ENCODE results near the gene STX12.

The STX12 gene

DNA sequence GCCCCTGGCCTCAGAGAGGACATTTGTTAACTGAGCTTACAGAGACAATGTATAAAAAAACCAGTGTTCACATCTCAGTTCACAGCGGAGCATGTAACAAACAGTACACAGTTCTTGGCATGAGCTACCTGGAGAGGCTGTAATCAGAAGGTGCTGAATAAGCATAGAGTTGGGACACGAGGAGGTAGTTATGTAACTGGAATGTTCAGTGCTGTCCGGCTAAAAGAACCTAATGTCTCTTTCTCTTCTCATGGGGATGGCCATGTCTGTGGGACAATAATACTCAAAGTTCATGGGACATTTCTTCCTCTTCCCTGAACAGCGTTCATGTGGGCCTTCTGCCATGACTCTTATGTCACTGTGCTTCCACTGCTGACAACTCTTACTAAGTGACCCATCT is 17.2 kb upstream of the STX12 start:
- Histone ChIP-seq H3K4me1 (ENCODE audit: control insufficient read depth in 1 of 2, insufficient read depth in 2 of 2, low read length in 2 of 2) (no peaks in the 10 kb centered on the region), H2BK12ac (ENCODE audit: low read length) (no peak overlapping the region), H3K9ac (ENCODE audit: low read length) (no peak overlapping the region), H3K79me2 (ENCODE audit: control insufficient read depth, insufficient read depth, low read length, poor library complexity) (no peaks in the 10 kb centered on the region), H3K79me1 (ENCODE audit: low read length) (no peaks in the 10 kb centered on the region), H3K18ac (ENCODE audit: low read length) (no peak overlapping the region), H4K12ac (ENCODE audit: low read depth, low read length) (no peak overlapping the region), H3K36me3 (ENCODE audit: control insufficient read depth in 1 of 2, insufficient read depth in 2 of 2, low read length in 2 of 2) (peaks cover 11 to 26% of the 10 kb centered on the region in 2 experiments), H4K8ac (ENCODE audit: low read depth, low read length) (no peak overlapping the region), H3K9me3 (ENCODE audit: insufficient read depth, low read depth, low read length) (no peaks in the 10 kb centered on the region), H3K4me2 (ENCODE audit: low read length) (no peak overlapping the region), H3K27ac (ENCODE audit: low read depth, low read length) (no peak overlapping the region), H3K14ac (ENCODE audit: low read length) (no peak overlapping the region), H3K4me3 (ENCODE audit: low read depth, low read length) (no peak overlapping the region), H4K91ac (ENCODE audit: low read depth, low read length) (no peak overlapping the region), H3K4ac (ENCODE audit: low read depth, low read length) (no peak overlapping the region), H3K27me3 (ENCODE audit: insufficient read depth, low read length) (no peaks in the 10 kb centered on the region), H2AFZ (ENCODE audit: insufficient read depth, low read length, poor library complexity) (no peak overlapping the region), H2BK120ac (ENCODE audit: insufficient read depth, low read length, poor library complexity) (no peak overlapping the region), H2BK5ac (ENCODE audit: low read depth, low read length, poor library complexity) (no peak overlapping the region), H2AK5ac (ENCODE audit: low read length) (no peak overlapping the region), H3K23ac (ENCODE audit: low read length) (no peak overlapping the region)
- no peak for DNase-seq
- no CpG with 5 or more reads among the region's 4 CpGs for WGBS (ENCODE audit: extremely low coverage, insufficient coverage, insufficient read length)

DNA sequence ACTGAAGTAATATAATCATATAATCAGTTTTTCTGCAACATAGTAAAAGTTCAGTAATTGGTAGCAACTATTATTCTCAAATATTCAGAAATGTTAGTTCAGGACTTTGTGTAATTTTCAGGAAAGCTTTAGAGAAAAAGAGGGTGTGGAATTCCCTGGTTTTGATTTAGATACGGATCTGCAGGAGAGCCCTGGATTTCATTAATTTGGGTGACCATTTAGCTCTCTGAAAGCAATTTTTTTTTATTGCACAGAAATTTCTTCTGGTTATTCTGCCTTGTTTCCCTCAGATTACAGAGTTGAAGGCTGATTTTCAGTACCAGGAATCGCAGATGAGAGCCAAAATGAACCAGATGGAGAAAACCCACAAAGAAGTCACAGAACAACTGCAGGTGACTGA is 13.8 kb upstream of the STX12 start:
- no peak overlapping the region for H3K4me2 ChIP-seq (ENCODE audit: low read length)
- no peak overlapping the region for H3K4ac ChIP-seq (ENCODE audit: low read depth, low read length)
- no peak overlapping the region for H2AFZ ChIP-seq (ENCODE audit: insufficient read depth, low read length, poor library complexity)
- no peaks in the 10 kb centered on the region for H3K79me2 ChIP-seq (ENCODE audit: control insufficient read depth, insufficient read depth, low read length, poor library complexity)
- DNase-seq: no peak
- H3K14ac ChIP-seq (ENCODE audit: low read length): no peak overlapping the region
- no peak overlapping the region for H2AK5ac ChIP-seq (ENCODE audit: low read length)
- H4K91ac ChIP-seq (ENCODE audit: low read depth, low read length): no peak overlapping the region
- no peaks in the 10 kb centered on the region for H3K27me3 ChIP-seq (ENCODE audit: insufficient read depth, low read length)
- H3K27ac ChIP-seq (ENCODE audit: low read depth, low read length): no peak overlapping the region
- H2BK12ac ChIP-seq (ENCODE audit: low read length): no peak overlapping the region
- H3K4me1 ChIP-seq (ENCODE audit: control insufficient read depth in 1 of 2, insufficient read depth in 2 of 2, low read length in 2 of 2): no peaks in the 10 kb centered on the region
- no peaks in the 10 kb centered on the region for H3K9me3 ChIP-seq (ENCODE audit: insufficient read depth, low read depth, low read length)
- H2BK120ac ChIP-seq (ENCODE audit: insufficient read depth, low read length, poor library complexity): no peak overlapping the region
- no peaks in the 10 kb centered on the region for H3K79me1 ChIP-seq (ENCODE audit: low read length)
- H4K12ac ChIP-seq (ENCODE audit: low read depth, low read length): no peak overlapping the region
- no CpG with 5 or more reads among the region's 2 CpGs for WGBS (ENCODE audit: extremely low coverage, insufficient coverage, insufficient read length)
- H3K23ac ChIP-seq (ENCODE audit: low read length): no peak overlapping the region
- H3K9ac ChIP-seq (ENCODE audit: low read length): no peak overlapping the region
- no peak overlapping the region for H2BK5ac ChIP-seq (ENCODE audit: low read depth, low read length, poor library complexity)
- no peak overlapping the region for H4K8ac ChIP-seq (ENCODE audit: low read depth, low read length)
- H3K36me3 ChIP-seq (ENCODE audit: control insufficient read depth in 1 of 2, insufficient read depth in 2 of 2, low read length in 2 of 2): peaks cover 10 to 30% of the 10 kb centered on the region in 2 experiments
- no peak overlapping the region for H3K18ac ChIP-seq (ENCODE audit: low read length)
- no peak overlapping the region for H3K4me3 ChIP-seq (ENCODE audit: low read depth, low read length)

- no peak overlapping the region for H4K12ac ChIP-seq (ENCODE audit: low read depth, low read length)
- no peak overlapping the region for H2AFZ ChIP-seq (ENCODE audit: insufficient read depth, low read length, poor library complexity)
- H2AK5ac ChIP-seq (ENCODE audit: low read length): no peak overlapping the region
- H3K79me2 ChIP-seq (ENCODE audit: control insufficient read depth, insufficient read depth, low read length, poor library complexity): no peaks in the 10 kb centered on the region
- peaks cover 10 to 25% of the 10 kb centered on the region in 2 experiments for H3K36me3 ChIP-seq (ENCODE audit: control insufficient read depth in 1 of 2, insufficient read depth in 2 of 2, low read length in 2 of 2)
- H3K27me3 ChIP-seq (ENCODE audit: insufficient read depth, low read length): no peaks in the 10 kb centered on the region
- no peak overlapping the region for H2BK120ac ChIP-seq (ENCODE audit: insufficient read depth, low read length, poor library complexity)
- no peaks in the 10 kb centered on the region for H3K79me1 ChIP-seq (ENCODE audit: low read length)
- no peak overlapping the region for H3K27ac ChIP-seq (ENCODE audit: low read depth, low read length)
- H3K9ac ChIP-seq (ENCODE audit: low read length): no peak overlapping the region
- H4K8ac ChIP-seq (ENCODE audit: low read depth, low read length): no peak overlapping the region
- no peak overlapping the region for H3K14ac ChIP-seq (ENCODE audit: low read length)
- H2BK5ac ChIP-seq (ENCODE audit: low read depth, low read length, poor library complexity): no peak overlapping the region
- WGBS (ENCODE audit: extremely low coverage, insufficient coverage, insufficient read length): no CpG with 5 or more reads among the region's 3 CpGs
- no peaks in the 10 kb centered on the region for H3K9me3 ChIP-seq (ENCODE audit: insufficient read depth, low read depth, low read length)
- H4K91ac ChIP-seq (ENCODE audit: low read depth, low read length): no peak overlapping the region
- no peaks in the 10 kb centered on the region for H3K4me1 ChIP-seq (ENCODE audit: control insufficient read depth in 1 of 2, insufficient read depth in 2 of 2, low read length in 2 of 2)
- no peak overlapping the region for H3K4me2 ChIP-seq (ENCODE audit: low read length)
- H3K4me3 ChIP-seq (ENCODE audit: low read depth, low read length): no peak overlapping the region
- no peak overlapping the region for H3K18ac ChIP-seq (ENCODE audit: low read length)
- no peak overlapping the region for H3K4ac ChIP-seq (ENCODE audit: low read depth, low read length)
- no peak for DNase-seq
- no peak overlapping the region for H2BK12ac ChIP-seq (ENCODE audit: low read length)
- H3K23ac ChIP-seq (ENCODE audit: low read length): no peak overlapping the region
These were observed 12.6 kb upstream of the STX12 start for GRCh38 chr1:27760426-27760825.

- Histone ChIP-seq H3K27me3 (ENCODE audit: insufficient read depth, low read length) (no peaks in the 10 kb centered on the region), H3K4me2 (ENCODE audit: low read length) (no peak overlapping the region), H3K4me3 (ENCODE audit: low read depth, low read length) (no peak overlapping the region), H2AFZ (ENCODE audit: insufficient read depth, low read length, poor library complexity) (no peak overlapping the region), H2AK5ac (ENCODE audit: low read length) (no peak overlapping the region), H4K8ac (ENCODE audit: low read depth, low read length) (no peak overlapping the region), H3K79me2 (ENCODE audit: control insufficient read depth, insufficient read depth, low read length, poor library complexity) (no peaks in the 10 kb centered on the region), H3K79me1 (ENCODE audit: low read length) (no peaks in the 10 kb centered on the region), H3K4ac (ENCODE audit: low read depth, low read length) (no peak overlapping the region), H2BK120ac (ENCODE audit: insufficient read depth, low read length, poor library complexity) (no peak overlapping the region), H3K9me3 (ENCODE audit: insufficient read depth, low read depth, low read length) (no peaks in the 10 kb centered on the region), H3K9ac (ENCODE audit: low read length) (no peak overlapping the region), H2BK12ac (ENCODE audit: low read length) (no peak overlapping the region), H3K36me3 (ENCODE audit: control insufficient read depth in 1 of 2, insufficient read depth in 2 of 2, low read length in 2 of 2) (peaks cover 4 to 13% of the 10 kb centered on the region in 2 experiments), H3K4me1 (ENCODE audit: control insufficient read depth in 1 of 2, insufficient read depth in 2 of 2, low read length in 2 of 2) (no peaks in the 10 kb centered on the region), H4K12ac (ENCODE audit: low read depth, low read length) (no peak overlapping the region), H3K18ac (ENCODE audit: low read length) (no peak overlapping the region), H2BK5ac (ENCODE audit: low read depth, low read length, poor library complexity) (no peak overlapping the region), H3K27ac (ENCODE audit: low read depth, low read length) (no peak overlapping the region), H3K23ac (ENCODE audit: low read length) (no peak overlapping the region), H3K14ac (ENCODE audit: low read length) (no peak overlapping the region), H4K91ac (ENCODE audit: low read depth, low read length) (no peak overlapping the region)
- no CpG with 5 or more reads among the region's 1 CpG for WGBS (ENCODE audit: extremely low coverage, insufficient coverage, insufficient read length)
- DNase-seq: no peak
These were observed 11.0 kb upstream of the STX12 start for GRCh38 chr1:27762033-27762432.

Data from trophoblast cell (in vitro differentiated cells and primary cell).